ENCODE results near the gene NPHS1. TPM values are rescaled to one million over a fixed set of nuclear protein-coding genes. Genes with fewer than 3 reads are reported as not detected.

NPHS1 gene
- total RNA-seq, 1 experiment from 2014 or later, result 0.88 TPM

DNA sequence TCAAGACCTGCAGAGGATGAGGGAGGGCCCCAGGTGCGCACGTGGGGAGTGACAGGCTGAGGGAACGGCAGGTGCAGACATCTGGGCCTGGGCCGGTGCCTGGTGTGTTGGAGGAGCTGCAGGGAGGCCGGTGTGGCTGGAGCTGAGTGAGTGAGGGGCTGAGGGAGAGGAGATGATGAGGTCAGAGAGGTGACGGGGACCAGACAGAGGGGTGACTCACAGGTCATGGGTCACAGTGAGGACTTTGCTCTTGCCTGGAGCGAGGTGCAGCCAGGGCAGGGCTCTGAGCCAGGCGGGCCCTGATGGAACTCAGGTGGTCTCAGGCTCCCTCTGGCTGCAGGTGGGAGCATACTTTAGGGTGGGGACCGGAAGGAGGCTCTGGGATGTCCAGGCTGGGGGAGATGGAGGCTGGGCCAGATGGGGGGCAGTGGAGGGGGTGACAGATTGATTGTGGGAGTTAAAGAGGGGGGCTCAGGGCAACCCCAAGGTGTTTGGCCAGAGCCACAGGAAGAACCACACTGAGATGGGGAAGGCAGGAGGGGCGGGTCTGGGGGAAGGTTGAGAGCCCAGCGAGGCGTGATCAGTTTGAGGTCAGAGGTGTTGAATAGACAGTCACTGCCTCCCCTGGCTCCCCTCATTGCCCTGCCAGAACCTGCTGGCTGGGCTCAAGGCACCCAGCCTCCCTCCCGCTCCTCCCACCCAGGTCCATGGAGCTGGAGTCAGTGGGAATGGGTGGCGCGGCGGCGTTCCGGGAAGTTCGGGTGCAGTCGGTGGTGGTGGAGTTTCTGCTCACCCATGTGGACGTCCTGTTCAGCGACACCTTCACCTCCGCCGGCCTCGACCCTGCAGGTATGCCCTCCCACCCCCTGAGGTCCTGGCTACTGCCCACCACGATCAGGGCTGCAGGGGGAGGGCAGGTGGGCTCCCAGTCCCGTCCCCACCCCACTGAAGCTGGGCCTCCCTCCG lies 68.6 kb downstream of the NPHS1 start:
- in situ Hi-C loops (cut with HindIII; ENCODE audit: low pct_unique_long_range_greater_than_20kb, low sequenced_read_pairs), result no loop called here
- no peak for DNase-seq (ENCODE audit: low read depth)

DNA sequence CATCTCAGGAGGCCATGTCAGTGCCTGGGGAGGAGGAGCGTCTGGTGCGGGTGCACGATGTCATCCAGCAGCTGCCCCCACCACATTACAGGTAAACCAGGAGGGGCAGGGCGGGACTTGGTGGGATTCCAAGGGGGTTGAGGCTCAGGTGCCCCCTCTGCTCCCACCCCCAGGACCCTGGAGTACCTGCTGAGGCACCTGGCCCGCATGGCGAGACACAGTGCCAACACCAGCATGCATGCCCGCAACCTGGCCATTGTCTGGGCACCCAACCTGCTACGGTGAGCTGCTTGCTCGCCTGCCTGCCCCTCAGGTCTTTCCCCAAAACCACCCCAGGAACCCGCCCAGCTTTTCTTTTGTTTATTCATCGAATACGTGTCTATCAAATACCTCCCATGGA lies 69.7 kb downstream of the NPHS1 start:
- in situ Hi-C loops (cut with HindIII; ENCODE audit: low pct_unique_long_range_greater_than_20kb, low sequenced_read_pairs), result no loop called here
- no peak for DNase-seq (ENCODE audit: low read depth)

DNA sequence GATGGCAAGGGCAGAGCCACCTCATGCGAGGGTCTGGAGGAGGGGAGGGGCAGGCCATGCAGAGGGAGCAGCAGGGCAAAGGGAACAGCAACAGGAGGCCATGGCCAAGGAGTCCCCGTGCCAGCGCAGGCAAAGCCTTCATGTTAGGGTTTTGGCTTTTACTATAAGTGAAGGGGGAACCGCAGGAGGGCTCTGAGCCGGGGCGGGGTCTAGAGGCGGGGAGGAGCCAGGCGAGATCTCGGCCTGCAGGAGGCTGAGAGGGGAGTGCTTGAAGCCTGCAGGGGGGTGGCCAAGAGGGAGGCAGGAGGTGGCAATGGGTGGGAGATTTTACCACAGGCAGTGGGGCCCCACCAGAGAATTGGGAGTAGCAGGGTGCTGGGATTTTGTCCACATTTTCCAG lies 70.7 kb downstream of the NPHS1 start:
- DNase-seq (ENCODE audit: low read depth), result no peak
- in situ Hi-C loops (cut with HindIII; ENCODE audit: low pct_unique_long_range_greater_than_20kb, low sequenced_read_pairs), result no loop called here

DNA sequence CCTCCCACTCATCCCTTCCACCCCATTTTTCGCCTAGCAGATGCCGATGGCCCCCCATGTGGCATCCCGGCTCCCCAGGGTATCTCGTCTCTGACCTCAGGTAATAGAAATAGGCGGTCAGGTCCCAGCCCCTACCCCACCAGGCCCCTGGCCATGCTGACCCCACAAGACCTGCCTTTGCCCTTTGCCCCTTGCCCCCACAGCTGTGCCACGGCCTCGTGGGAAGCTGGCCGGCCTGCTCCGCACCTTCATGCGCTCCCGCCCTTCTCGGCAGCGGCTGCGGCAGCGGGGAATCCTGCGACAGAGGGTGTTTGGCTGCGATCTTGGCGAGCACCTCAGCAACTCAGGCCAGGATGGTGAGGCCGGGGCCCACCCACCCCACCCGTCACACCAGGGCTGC lies 71.6 kb downstream of the NPHS1 start:
- no peak for DNase-seq (ENCODE audit: low read depth)

DNA sequence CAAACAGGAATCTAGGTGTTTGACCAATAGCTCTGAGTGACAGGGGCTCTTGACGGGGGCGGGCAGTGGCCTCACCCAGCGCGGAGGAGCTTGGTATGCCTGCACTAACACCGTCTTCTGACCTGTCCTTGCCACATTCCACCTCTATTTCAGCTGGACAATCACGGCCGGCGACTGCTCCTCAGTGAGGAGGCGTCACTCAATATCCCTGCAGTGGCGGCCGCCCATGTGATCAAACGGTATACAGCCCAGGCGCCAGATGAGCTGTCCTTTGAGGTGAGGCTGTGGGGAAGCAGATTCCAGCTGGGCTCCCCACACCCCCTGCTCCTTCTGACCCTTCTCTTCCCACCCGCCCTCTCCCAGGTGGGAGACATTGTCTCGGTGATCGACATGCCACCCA lies 72.2 kb downstream of the NPHS1 start:
- DNase-seq (ENCODE audit: low read depth), result no peak
- in situ Hi-C loops (cut with HindIII; ENCODE audit: low pct_unique_long_range_greater_than_20kb, low sequenced_read_pairs), result no loop called here

More for the DNA sequence above, 71.6 kb downstream of the NPHS1 start:
- in situ Hi-C loops (cut with HindIII; ENCODE audit: low pct_unique_long_range_greater_than_20kb, low sequenced_read_pairs), result no loop called here

DNA sequence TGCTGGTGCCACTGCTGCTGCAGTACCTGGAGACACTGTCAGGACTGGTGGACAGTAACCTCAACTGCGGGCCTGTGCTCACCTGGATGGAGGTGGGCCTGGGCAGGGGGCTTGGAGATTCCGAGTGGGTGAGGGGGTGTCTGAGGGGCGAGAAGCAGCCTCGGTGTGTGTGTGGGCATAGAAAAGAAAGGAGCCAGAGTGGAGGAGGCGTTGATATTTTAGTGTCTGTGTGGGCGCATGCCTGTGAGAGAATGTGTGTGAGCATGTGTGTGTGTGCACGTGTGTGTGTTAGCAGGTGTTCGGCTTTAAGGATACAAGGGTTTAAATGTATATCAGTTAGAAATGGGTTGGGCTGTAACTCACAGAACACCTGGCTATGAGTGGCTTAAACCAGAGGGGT lies 73.3 kb downstream of the NPHS1 start:
- in situ Hi-C loops (cut with HindIII; ENCODE audit: low pct_unique_long_range_greater_than_20kb, low sequenced_read_pairs), result no loop called here
- no peak for DNase-seq (ENCODE audit: low read depth)

DNA sequence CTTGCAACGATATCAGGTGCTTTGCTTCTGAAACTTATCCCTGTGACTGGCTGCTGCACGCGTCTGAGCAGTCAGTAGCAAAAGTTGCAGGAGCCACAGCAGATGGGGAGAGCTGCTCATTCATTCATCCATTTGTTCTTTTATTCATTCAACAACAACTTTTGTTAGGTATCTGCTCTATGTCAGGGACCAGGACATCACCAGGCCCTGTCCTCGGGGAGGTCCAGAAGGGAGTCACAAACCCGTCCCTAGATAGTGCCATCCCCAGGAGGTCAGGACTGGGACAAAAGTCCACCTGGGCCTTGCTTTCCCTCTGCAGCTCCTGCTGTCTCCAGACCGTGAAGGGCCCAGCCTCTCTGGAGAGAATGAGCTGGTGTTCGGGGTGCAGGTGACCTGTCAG lies 74.3 kb downstream of the NPHS1 start:
- DNase-seq (ENCODE audit: low read depth), result no peak
- in situ Hi-C loops (cut with HindIII; ENCODE audit: low pct_unique_long_range_greater_than_20kb, low sequenced_read_pairs), result no loop called here

DNA sequence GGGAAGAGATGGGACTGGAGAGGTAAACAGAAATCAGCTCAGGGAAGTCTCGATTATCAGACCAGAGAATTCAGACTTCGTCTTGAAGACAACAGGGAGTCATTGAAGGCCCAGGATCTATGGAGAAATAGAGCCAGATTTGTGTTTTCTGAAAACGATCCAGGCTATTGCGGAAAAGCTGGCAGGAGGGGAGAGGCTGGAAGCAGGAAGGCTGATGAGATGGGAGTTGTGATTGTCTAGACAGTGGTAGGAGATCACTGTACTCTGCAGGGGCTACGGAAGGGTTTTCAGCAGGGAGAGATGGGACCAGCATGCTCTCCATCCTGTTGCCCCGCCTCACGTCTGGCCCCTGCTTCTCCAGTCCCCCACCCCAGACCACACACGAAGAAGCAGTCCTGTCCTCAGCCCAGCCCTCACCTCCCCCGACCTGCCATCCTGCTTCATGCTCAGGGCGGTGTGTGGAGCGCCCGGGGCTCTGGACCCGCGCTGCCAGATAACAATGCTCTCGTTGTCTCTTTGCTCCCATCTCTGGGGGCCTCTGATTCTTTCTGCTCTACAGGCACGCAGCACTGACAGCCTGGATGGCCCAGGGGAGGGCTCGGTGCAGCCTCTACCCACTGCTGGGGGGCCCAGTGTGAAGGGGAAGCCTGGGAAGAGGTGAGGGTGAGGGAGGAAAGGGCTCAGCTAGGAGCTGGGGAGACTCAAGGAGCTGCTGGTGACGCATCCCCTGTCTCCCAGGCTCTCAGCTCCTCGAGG lies 75.0 kb downstream of the NPHS1 start:
- in situ Hi-C loops (cut with HindIII; ENCODE audit: low pct_unique_long_range_greater_than_20kb, low sequenced_read_pairs), result no loop called here
- no peak for DNase-seq (ENCODE audit: low read depth)

DNA sequence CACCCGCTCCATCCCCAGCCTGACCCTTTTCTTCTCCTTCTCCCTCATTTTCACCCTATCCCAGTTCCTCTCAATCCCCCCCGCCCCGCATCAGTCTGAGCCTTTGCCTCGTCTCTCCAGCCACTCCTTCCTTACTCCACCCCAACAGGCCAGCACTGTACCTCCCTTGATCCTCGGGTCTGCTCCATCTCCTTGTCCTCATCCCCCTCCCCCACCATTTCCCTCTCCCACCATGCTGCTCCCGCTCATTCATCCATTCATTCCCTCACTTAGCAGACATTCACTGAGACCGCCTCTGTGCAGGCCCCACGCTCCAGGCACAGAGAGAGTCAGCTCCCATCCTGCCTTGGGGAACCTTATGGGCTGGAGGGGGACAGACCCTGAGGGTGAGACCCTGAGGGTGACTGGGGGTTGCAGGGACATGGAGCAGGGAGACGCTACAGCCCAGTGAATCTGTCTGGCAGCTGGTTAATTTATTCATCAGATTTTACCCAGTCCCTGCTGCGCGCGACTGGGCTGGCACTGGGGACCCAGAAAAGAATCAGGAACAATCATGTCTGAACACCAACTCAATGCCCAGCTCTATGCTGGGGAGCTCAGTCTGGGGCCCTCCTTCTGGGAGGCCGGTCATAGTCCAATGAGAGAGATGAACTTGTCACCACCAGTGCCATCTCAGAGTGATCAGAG lies 76.1 kb downstream of the NPHS1 start:
- in situ Hi-C loops (cut with HindIII; ENCODE audit: low pct_unique_long_range_greater_than_20kb, low sequenced_read_pairs), result no loop called here
- DNase-seq (ENCODE audit: low read depth), result no peak

Other genes with a start within 250 kb of the NPHS1 start
- gene HAUS5, start 239.8 kb downstream of the NPHS1 start, total RNA-seq (2014; rRNA removed; shearing (Covaris generic); ENCODE audit: low replicate concordance), result 28.8 and 34.4 TPM in 2 replicates
- 171 and 180 TPM in 2 replicates for gene RBM42, start 223.5 kb downstream of the NPHS1 start, total RNA-seq (2014; rRNA removed; shearing (Covaris generic); ENCODE audit: low replicate concordance)
- 0.64 TPM in 1 of 2 replicates, not detected in the other for gene ETV2, start 210.8 kb downstream of the NPHS1 start, total RNA-seq (2014; rRNA removed; shearing (Covaris generic); ENCODE audit: low replicate concordance)
- 438 and 558 TPM in 2 replicates for gene COX6B1, start 204.2 kb downstream of the NPHS1 start, total RNA-seq (2014; rRNA removed; shearing (Covaris generic); ENCODE audit: low replicate concordance)
- gene UPK1A, start 186.0 kb downstream of the NPHS1 start, total RNA-seq (2014; rRNA removed; shearing (Covaris generic); ENCODE audit: low replicate concordance), result not detected in 2 replicates
- not detected in 2 replicates for gene ZBTB32, start 147.9 kb downstream of the NPHS1 start, total RNA-seq (2014; rRNA removed; shearing (Covaris generic); ENCODE audit: low replicate concordance)
- gene KMT2B, start 134.5 kb downstream of the NPHS1 start, total RNA-seq (2014; rRNA removed; shearing (Covaris generic); ENCODE audit: low replicate concordance), result 2.8 and 12.9 TPM in 2 replicates
- 10.1 and 18.1 TPM in 2 replicates for gene IGFLR1, start 110.1 kb downstream of the NPHS1 start, total RNA-seq (2014; rRNA removed; shearing (Covaris generic); ENCODE audit: low replicate concordance)
- 7.1 and 14.1 TPM in 2 replicates for gene U2AF1L4, start 107.1 kb downstream of the NPHS1 start, total RNA-seq (2014; rRNA removed; shearing (Covaris generic); ENCODE audit: low replicate concordance)
- 151 and 186 TPM in 2 replicates for gene PSENEN, start 106.9 kb downstream of the NPHS1 start, total RNA-seq (2014; rRNA removed; shearing (Covaris generic); ENCODE audit: low replicate concordance)
- 7.4 and 15.5 TPM in 2 replicates for gene LIN37, start 103.9 kb downstream of the NPHS1 start, total RNA-seq (2014; rRNA removed; shearing (Covaris generic); ENCODE audit: low replicate concordance)
- gene HSPB6, start 95.5 kb downstream of the NPHS1 start, total RNA-seq (2014; rRNA removed; shearing (Covaris generic); ENCODE audit: low replicate concordance), result not detected in 2 replicates
- gene PROSER3, start 94.3 kb downstream of the NPHS1 start, total RNA-seq (2014; rRNA removed; shearing (Covaris generic); ENCODE audit: low replicate concordance), result 8.0 and 9.8 TPM in 2 replicates
- gene ARHGAP33, start 76.9 kb downstream of the NPHS1 start, total RNA-seq (2014; rRNA removed; shearing (Covaris generic); ENCODE audit: low replicate concordance), result 2.2 and 3.5 TPM in 2 replicates
- gene PRODH2, start 39.7 kb downstream of the NPHS1 start, total RNA-seq (2014; rRNA removed; shearing (Covaris generic); ENCODE audit: low replicate concordance), result 0.17 TPM in 1 of 2 replicates, not detected in the other
- not detected in 2 replicates for gene KIRREL2, start 4.4 kb upstream of the NPHS1 start, total RNA-seq (2014; rRNA removed; shearing (Covaris generic); ENCODE audit: low replicate concordance)
- 53.9 and 58.7 TPM in 2 replicates for gene APLP1, start 16.1 kb upstream of the NPHS1 start, total RNA-seq (2014; rRNA removed; shearing (Covaris generic); ENCODE audit: low replicate concordance)
- gene NFKBID, start 48.0 kb upstream of the NPHS1 start, total RNA-seq (2014; rRNA removed; shearing (Covaris generic); ENCODE audit: low replicate concordance), result 4.8 and 5.8 TPM in 2 replicates
- 0.88 TPM in 1 of 2 replicates, not detected in the other for gene HCST, start 50.0 kb upstream of the NPHS1 start, total RNA-seq (2014; rRNA removed; shearing (Covaris generic); ENCODE audit: low replicate concordance)
- not detected in 2 replicates for gene TYROBP, start 55.8 kb upstream of the NPHS1 start, total RNA-seq (2014; rRNA removed; shearing (Covaris generic); ENCODE audit: low replicate concordance)
- gene LRFN3, start 83.9 kb upstream of the NPHS1 start, total RNA-seq (2014; rRNA removed; shearing (Covaris generic); ENCODE audit: low replicate concordance), result 4.4 and 9.7 TPM in 2 replicates
- 54.3 and 64.8 TPM in 2 replicates for gene SDHAF1, start 142.7 kb upstream of the NPHS1 start, total RNA-seq (2014; rRNA removed; shearing (Covaris generic); ENCODE audit: low replicate concordance)
- 1.4 TPM in 1 of 2 replicates, not detected in the other for gene SYNE4, start 156.3 kb upstream of the NPHS1 start, total RNA-seq (2014; rRNA removed; shearing (Covaris generic); ENCODE audit: low replicate concordance)
- gene ALKBH6, start 161.7 kb upstream of the NPHS1 start, total RNA-seq (2014; rRNA removed; shearing (Covaris generic); ENCODE audit: low replicate concordance), result 41.7 and 47.3 TPM in 2 replicates
- gene CLIP3, start 180.4 kb upstream of the NPHS1 start, total RNA-seq (2014; rRNA removed; shearing (Covaris generic); ENCODE audit: low replicate concordance), result 1.1 and 2.3 TPM in 2 replicates
- gene THAP8, start 201.8 kb upstream of the NPHS1 start, total RNA-seq (2014; rRNA removed; shearing (Covaris generic); ENCODE audit: low replicate concordance), result 3.6 and 11.7 TPM in 2 replicates
- gene WDR62, start 202.4 kb upstream of the NPHS1 start, total RNA-seq (2014; rRNA removed; shearing (Covaris generic); ENCODE audit: low replicate concordance), result 8.5 and 10.3 TPM in 2 replicates